NCI-H524 (cell line): ENCODE results near the gene ABCB1.

ENCODE experiments used
- DNase-seq, 2 experiments: peaks; one replicate each; lab custom pipeline; 2025; lab: John Stamatoyannopoulos, UW

ABCB1 gene

GRCh38 chr7:87600130-87601124, at the start of gene ABCB1:
Gene ABCB1 (minus strand): TSS chr7:87600884. CDS start chr7:87600184, 700 bp downstream.
- DNase-seq: peak; percentile 47 to 66

GRCh38 chr7:87648316-87648715, 47.6 kb upstream of the ABCB1 start:
- DNase-seq: peak in 1 of 2 experiments; percentile 14

GRCh38 chr7:87645446-87645845, 44.8 kb upstream of the ABCB1 start:
- no peak for DNase-seq

- no peak for DNase-seq
Observed at GRCh38 chr7:87635921-87636320, 35.2 kb upstream of the ABCB1 start.

GRCh38 chr7:87628780-87629569, 28.3 kb upstream of the ABCB1 start:
- DNase-seq: peak; percentile 19 to 43

GRCh38 chr7:87627634-87627994, 26.9 kb upstream of the ABCB1 start:
- DNase-seq: peak; percentile 47 to 54

- DNase-seq: no peak
Observed at GRCh38 chr7:87625101-87625500, 24.4 kb upstream of the ABCB1 start.

GRCh38 chr7:87624628-87625027, 23.9 kb upstream of the ABCB1 start:
- DNase-seq: peak in 1 of 2 experiments; percentile 1

GRCh38 chr7:87615197-87615596, 14.5 kb upstream of the ABCB1 start:
- peak in 1 of 2 experiments; percentile 28 for DNase-seq

GRCh38 chr7:87609916-87610315, 9.2 kb upstream of the ABCB1 start:
- DNase-seq: no peak

- DNase-seq: no peak
Observed at GRCh38 chr7:87608431-87608830, 7.7 kb upstream of the ABCB1 start.

- DNase-seq: no peak
Observed at GRCh38 chr7:87604264-87604663, 3.6 kb upstream of the ABCB1 start.

GRCh38 chr7:87599336-87599735, 1.3 kb downstream of the ABCB1 start:
- no peak for DNase-seq

- DNase-seq: no peak
Observed at GRCh38 chr7:87598234-87599009, 2.3 kb downstream of the ABCB1 start.

- DNase-seq: no peak
Observed at GRCh38 chr7:87596696-87597095, 4.0 kb downstream of the ABCB1 start.

GRCh38 chr7:87596136-87596535, 4.5 kb downstream of the ABCB1 start:
- no peak for DNase-seq

GRCh38 chr7:87592300-87592699, 8.4 kb downstream of the ABCB1 start:
- no peak for DNase-seq

GRCh38 chr7:87591211-87591610, 9.5 kb downstream of the ABCB1 start:
- DNase-seq: no peak

GRCh38 chr7:87590578-87590977, 10.1 kb downstream of the ABCB1 start:
- no peak for DNase-seq

- DNase-seq: no peak
Observed at GRCh38 chr7:87589631-87590030, 11.1 kb downstream of the ABCB1 start.

GRCh38 chr7:87581723-87582122, 19.0 kb downstream of the ABCB1 start:
- no peak for DNase-seq

- no peak for DNase-seq
Observed at GRCh38 chr7:87580636-87581035, 20.0 kb downstream of the ABCB1 start.
